Nephron progenitor cell (in vitro differentiated cells): ENCODE measurements around the gene ZP3.
"Not testable (repeated sequence)": the region's sequence is repeated elsewhere in the genome, so short reads cannot be mapped to it uniquely, and the experiment has no call there.

Experiments
- DNase-seq: peaks from one replicate; pipeline ENCODE4 v3.0.0; 2021
- H3K27ac Mint-ChIP-seq: 2 replicates; pipeline ENCODE4 v1.8.0; 2021; ENCODE audit warnings: mild to moderate bottlenecking, moderate library complexity, mixed read lengths
- H3K27me3 Mint-ChIP-seq: 2 replicates; pipeline ENCODE4 v1.8.0; 2021; ENCODE audit warnings: mild to moderate bottlenecking, low read depth, mixed read lengths; ENCODE audit not compliant: poor library complexity
- H3K36me3 Mint-ChIP-seq: 2 replicates; pipeline ENCODE4 v1.8.0; 2021; ENCODE audit warnings: low read depth, mixed read lengths
- H3K4me1 Mint-ChIP-seq: 2 replicates; pipeline ENCODE4 v1.8.0; 2021; ENCODE audit warnings: mixed read lengths
- H3K4me3 Mint-ChIP-seq: 2 replicates; pipeline ENCODE4 v1.8.0; 2021; ENCODE audit warnings: mild to moderate bottlenecking, moderate library complexity, mixed read lengths
- H3K9me3 Mint-ChIP-seq: 2 replicates; pipeline ENCODE4 v1.8.0; 2021; ENCODE audit warnings: mild to moderate bottlenecking, moderate library complexity, mixed read lengths

ZP3 gene

GRCh38 chr7:76484456-76484855, 59.7 kb downstream of the ZP3 start:
- not testable (repeated sequence) for H3K36me3 Mint-ChIP-seq, H3K27me3 Mint-ChIP-seq, DNase-seq, H3K4me3 Mint-ChIP-seq, H3K4me1 Mint-ChIP-seq, H3K27ac Mint-ChIP-seq, H3K9me3 Mint-ChIP-seq

- H3K4me1 Mint-ChIP-seq, DNase-seq, H3K9me3 Mint-ChIP-seq, H3K27me3 Mint-ChIP-seq, H3K4me3 Mint-ChIP-seq, H3K36me3 Mint-ChIP-seq, H3K27ac Mint-ChIP-seq: not testable (repeated sequence)
Observed at GRCh38 chr7:76485822-76486610, 61.3 kb downstream of the ZP3 start.

DNA sequence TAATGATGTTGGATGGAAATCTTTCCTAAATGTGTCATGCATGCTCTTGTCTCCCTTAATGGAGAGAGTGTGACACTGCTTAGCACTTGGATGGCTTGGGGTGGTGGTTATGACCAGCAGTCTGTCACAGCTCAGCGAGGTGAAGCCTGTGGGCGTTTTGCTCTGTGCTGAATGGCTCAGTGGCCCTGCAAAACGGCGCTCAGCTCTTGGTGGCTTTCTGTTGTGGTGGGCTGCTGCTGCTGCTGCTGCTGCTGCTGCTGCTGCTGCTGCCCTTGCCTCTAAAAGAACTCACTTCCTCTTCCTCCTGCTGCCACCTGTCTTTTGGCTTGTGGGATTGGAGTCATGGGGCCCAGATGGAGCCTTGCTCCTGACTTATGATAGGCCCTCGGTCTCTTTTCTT, 61.9 kb downstream of the ZP3 start:
- H3K27me3 Mint-ChIP-seq, H3K9me3 Mint-ChIP-seq, H3K4me1 Mint-ChIP-seq, H3K27ac Mint-ChIP-seq, H3K36me3 Mint-ChIP-seq, H3K4me3 Mint-ChIP-seq, DNase-seq: not testable (repeated sequence)

DNA sequence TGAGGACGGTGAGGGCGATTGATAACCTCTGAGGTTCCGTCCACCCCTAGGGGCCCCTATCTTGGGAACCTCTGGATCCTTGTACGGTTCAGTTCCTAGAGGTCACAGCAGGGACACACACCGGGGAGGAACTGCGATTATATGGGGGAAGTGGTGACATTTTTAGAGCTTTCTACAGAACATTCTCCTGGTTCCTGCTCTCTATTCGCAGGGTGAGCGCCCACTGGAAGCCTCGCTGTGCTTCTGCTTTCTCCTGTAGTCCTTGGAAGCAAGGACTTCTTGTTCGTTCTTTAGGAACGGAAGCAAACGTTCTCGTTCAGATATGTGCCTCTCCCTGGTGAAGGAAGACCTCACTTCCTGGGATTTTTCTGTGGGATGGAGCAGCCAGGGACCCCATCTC, 63.2 kb downstream of the ZP3 start:
- not testable (repeated sequence) for H3K27ac Mint-ChIP-seq, H3K36me3 Mint-ChIP-seq, H3K9me3 Mint-ChIP-seq, H3K4me3 Mint-ChIP-seq, DNase-seq, H3K27me3 Mint-ChIP-seq, H3K4me1 Mint-ChIP-seq
